Measurements from ENCODE around the gene GNAI2.

Gene GNAI2

GRCh38 chr3:50231581-50231980 is 4.4 kb upstream of the GNAI2 start (continued):
- TF ChIP-seq CSRNP3 (CRISPR knock-in tag; IDR thresholded peaks at IDR 0.05): no peak
- no peak for TF ChIP-seq RARB (CRISPR knock-in tag; IDR thresholded peaks at IDR 0.05)
- no peak for TF ChIP-seq ESRRG (CRISPR knock-in tag; IDR thresholded peaks at IDR 0.05)
- no peak for TF ChIP-seq PPARA (CRISPR knock-in tag; IDR thresholded peaks at IDR 0.05; ENCODE audit: borderline replicate concordance)
- TF ChIP-seq SNAI2 (CRISPR knock-in tag; IDR thresholded peaks at IDR 0.05): no peak
- TF ChIP-seq OSR1 (CRISPR knock-in tag; IDR thresholded peaks at IDR 0.05): no peak
- TF ChIP-seq TSHZ2 (CRISPR knock-in tag; IDR thresholded peaks at IDR 0.05): no peak
- TF ChIP-seq GLIS3 (CRISPR knock-in tag; IDR thresholded peaks at IDR 0.05): no peak
- no peak for TF ChIP-seq TCF4 (CRISPR knock-in tag; IDR thresholded peaks at IDR 0.05; ENCODE audit: borderline replicate concordance)
- TF ChIP-seq BACH2 (CRISPR knock-in tag; IDR thresholded peaks at IDR 0.05; ENCODE audit: borderline replicate concordance): no peak

GRCh38 chr3:50232303-50232702 is 3.7 kb upstream of the GNAI2 start:
- no peak for TF ChIP-seq ZC3H10 (CRISPR knock-in tag; IDR thresholded peaks at IDR 0.05)
- no peak for TF ChIP-seq PATZ1 (CRISPR knock-in tag; IDR thresholded peaks at IDR 0.05; ENCODE audit: borderline replicate concordance)
- TF ChIP-seq ZFP3 (CRISPR knock-in tag; IDR thresholded peaks at IDR 0.05): no peak
- no peak for TF ChIP-seq TCF4 (CRISPR knock-in tag; IDR thresholded peaks at IDR 0.05; ENCODE audit: borderline replicate concordance)
- no peak for TF ChIP-seq RARB (CRISPR knock-in tag; IDR thresholded peaks at IDR 0.05)
- no peak for TF ChIP-seq SNAI2 (CRISPR knock-in tag; IDR thresholded peaks at IDR 0.05)
- no peak for TF ChIP-seq PPARA (CRISPR knock-in tag; IDR thresholded peaks at IDR 0.05; ENCODE audit: borderline replicate concordance)
- no peak for TF ChIP-seq TOX (CRISPR knock-in tag; IDR thresholded peaks at IDR 0.05; ENCODE audit: borderline replicate concordance)
- TF ChIP-seq CSRNP3 (CRISPR knock-in tag; IDR thresholded peaks at IDR 0.05): no peak
- no peak for TF ChIP-seq OSR1 (CRISPR knock-in tag; IDR thresholded peaks at IDR 0.05)
- TF ChIP-seq BACH2 (CRISPR knock-in tag; IDR thresholded peaks at IDR 0.05; ENCODE audit: borderline replicate concordance): no peak
- ATAC-seq: no peak

- no peak for ATAC-seq
- no peak for TF ChIP-seq CREB5 (CRISPR knock-in tag; IDR thresholded peaks at IDR 0.05; ENCODE audit: low read depth)
Measured at GRCh38 chr3:50233176-50233575, 2.8 kb upstream of the GNAI2 start.

GRCh38 chr3:50236484-50237132 is 604 bp downstream of the GNAI2 start:
- TF ChIP-seq CSDC2 (CRISPR knock-in tag; IDR thresholded peaks at IDR 0.05): no peak
- no peak for TF ChIP-seq ZC3H10 (CRISPR knock-in tag; IDR thresholded peaks at IDR 0.05)
- TF ChIP-seq ZFP3 (CRISPR knock-in tag; IDR thresholded peaks at IDR 0.05): no peak
- no peak for TF ChIP-seq CSRNP3 (CRISPR knock-in tag; IDR thresholded peaks at IDR 0.05)
- TF ChIP-seq OSR1 (CRISPR knock-in tag; IDR thresholded peaks at IDR 0.05): no peak
- no peak for TF ChIP-seq ZFP30 (CRISPR knock-in tag; IDR thresholded peaks at IDR 0.05)
- TF ChIP-seq CREB5 (CRISPR knock-in tag; IDR thresholded peaks at IDR 0.05; ENCODE audit: low read depth): no peak
- TF ChIP-seq GLIS3 (CRISPR knock-in tag; IDR thresholded peaks at IDR 0.05): no peak
- ATAC-seq: no peak

All from SK-N-SH treated with all-trans-retinoic acid at 6 μM for 48 hours (cell line).